HepG2 (cell line): Measurements from ENCODE around the gene CFAP210. TPM values are rescaled to one million over a fixed set of nuclear protein-coding genes. Genes with fewer than 3 reads are reported as not detected.

Experiments used
- ATAC-seq: fragments of 200-7000 bp; cut with Tn5 transposase; 3 replicates; pipeline ENCODE4 v1.9.1; 2020; ENCODE audit warnings: mild to moderate bottlenecking, moderate library complexity
- BruUV-seq: library from RNA; stranded (reverse); fragments of 400-500 nt; replicated peaks from 2 replicates; lab custom pipeline; 2021; lab: Mats Ljungman, UMichigan
- CTCF ChIA-PET: fragments of 300-600 bp; formaldehyde crosslinking; extraction: SDS; loops from one replicate; lab custom pipeline; 2021; ENCODE audit warnings: low total read pairs, inconsistent platforms, low intra/inter-chr PET ratio; lab: Yijun Ruan, JAX
- POLR2A ChIA-PET: fragments of 350-600 bp; sonication (Branson Sonifier 250); formaldehyde crosslinking; loops from one replicate; lab custom pipeline; 2020; ENCODE audit warnings: antibody characterized with exemption, inconsistent platforms; lab: Yijun Ruan, JAX
- DNase-seq: peaks from one replicate; pipeline ENCODE4 v3.0.0-alpha.2; 2015; ENCODE audit warnings: low spot score
- FAIRE-seq: peaks from 3 replicates; lab custom pipeline; 2011; peaks lifted over from hg19 to GRCh38; lab: Jason Lieb, UNC
- H2AFZ ChIP-seq: one replicate; pipeline ENCODE4 v1.6.1; 2011; ENCODE audit warnings: low read length, inconsistent platforms
- H3K27ac ChIP-seq: fragments of 300-600 bp; 3 replicates; pipeline ENCODE4 v1.8.0; 2011; ENCODE audit warnings: mixed run types, mild to moderate bottlenecking, mixed read lengths, low read length, inconsistent platforms; ENCODE audit not compliant: insufficient read depth; ENCODE audit errors: extremely low read length
- H3K27me3 ChIP-seq, 2 experiments: fragments of 200-600 bp in 1 of 2; 2 replicates in 1 of 2; 3 replicates in 1 of 2; pipeline versions ENCODE4 v1.6.0 to v1.8.0; 2011; ENCODE audit warnings: low read length in 2 of 2, mild to moderate bottlenecking in 2 of 2, moderate library complexity in 2 of 2, inconsistent platforms in 1 of 2; ENCODE audit not compliant: insufficient read depth in 2 of 2, control insufficient read depth in 1 of 2
- H3K36me3 ChIP-seq, 2 experiments: fragments of 200-600 bp in 1 of 2; replicated peaks in 1 of 2; 2 replicates in 1 of 2; 3 replicates in 1 of 2; pipeline versions ENCODE4 v1.5.1 to v1.8.0; 2011; ENCODE audit warnings: low read length in 2 of 2, inconsistent platforms in 1 of 2; ENCODE audit not compliant: insufficient read depth in 2 of 2, control insufficient read depth in 1 of 2
- H3K4me1 ChIP-seq: 2 replicates; pipeline ENCODE4 v1.5.1; 2012; ENCODE audit warnings: low read length, inconsistent platforms; ENCODE audit not compliant: insufficient read depth
- H3K4me2 ChIP-seq: 2 replicates; pipeline ENCODE4 v1.6.0; 2011; ENCODE audit warnings: low read depth, low read length, inconsistent platforms
- H3K4me3 ChIP-seq, 3 experiments: fragments of 200-600 bp in 1 of 3; sonication (generic), shearing (Covaris generic) in 1 of 3; replicated peaks in 1 of 3; 2 replicates each; pipeline ENCODE4 v1.5.1; 2011 to 2016; ENCODE audit warnings: low read length in 3 of 3, inconsistent platforms in 2 of 3, low read depth in 2 of 3, mild to moderate bottlenecking in 2 of 3, control low read depth in 1 of 3, mixed read lengths in 1 of 3; ENCODE audit not compliant: insufficient read depth in 1 of 3
- H3K79me2 ChIP-seq: one replicate; pipeline ENCODE4 v1.6.1; 2011; ENCODE audit warnings: low read length, inconsistent platforms; ENCODE audit not compliant: insufficient read depth
- H3K9ac ChIP-seq: 2 replicates; pipeline ENCODE4 v1.6.0; 2011; ENCODE audit warnings: mild to moderate bottlenecking, low read depth, low read length, inconsistent platforms; ENCODE audit not compliant: insufficient read depth
- H3K9me3 ChIP-seq: 2 replicates; pipeline ENCODE4 v1.5.1; 2012; ENCODE audit warnings: mild to moderate bottlenecking, low read length
- H4K20me1 ChIP-seq: 2 replicates; pipeline ENCODE4 v1.6.0; 2011; ENCODE audit warnings: inconsistent platforms, mild to moderate bottlenecking, low read length, moderate library complexity; ENCODE audit not compliant: insufficient read depth
- GATAD1 ChIP-seq: IDR thresholded peaks from 2 replicates; pipeline ENCODE4 v1.6.1; 2016; ENCODE audit warnings: missing genetic modification reagents, missing compliant biosample characterization
- HDAC2 ChIP-seq: sonication (generic); formaldehyde crosslinking; IDR thresholded peaks from 2 replicates; pipeline ENCODE4 v1.4.0; 2020; ENCODE audit warnings: missing genetic modification reagents
- KLF9 ChIP-seq: IDR thresholded peaks from 2 replicates; pipeline ENCODE4 v1.6.1; 2016; ENCODE audit warnings: low read depth
- ONECUT2 ChIP-seq: sonication (generic); formaldehyde crosslinking; IDR thresholded peaks from 2 replicates; pipeline ENCODE4 v1.4.0; 2020; ENCODE audit warnings: missing genetic modification reagents
- RBM22 ChIP-seq: fragments of 200-400 bp; formaldehyde crosslinking; optimal IDR thresholded peaks from 2 replicates; pipeline ENCODE3; 2017; ENCODE audit warnings: mild to moderate bottlenecking, low read length, moderate library complexity
- SP2 ChIP-seq: sonication (generic); formaldehyde crosslinking; IDR thresholded peaks from 2 replicates; pipeline ENCODE4 v1.5.1; 2020; ENCODE audit warnings: mild to moderate bottlenecking, missing genetic modification reagents
- STAG1 ChIP-seq: sonication (generic); formaldehyde crosslinking; IDR thresholded peaks from 2 replicates; pipeline ENCODE4 v1.4.0; 2020; ENCODE audit warnings: missing genetic modification reagents
- ZFP36L2 ChIP-seq: sonication (generic); formaldehyde crosslinking; IDR thresholded peaks from 2 replicates; pipeline ENCODE4 v1.4.0; 2020; ENCODE audit warnings: missing genetic modification reagents
- ZNF20 ChIP-seq: sonication (generic); formaldehyde crosslinking; IDR thresholded peaks from 2 replicates; pipeline ENCODE4 v1.4.0; 2020; ENCODE audit warnings: mild to moderate bottlenecking, moderate library complexity, missing genetic modification reagents
- ZNF382 ChIP-seq: sonication (generic); formaldehyde crosslinking; IDR thresholded peaks from 2 replicates; pipeline ENCODE4 v1.5.0; 2020; ENCODE audit warnings: missing genetic modification reagents, mild to moderate bottlenecking, borderline replicate concordance
- ZNF383 ChIP-seq: sonication (generic); formaldehyde crosslinking; IDR thresholded peaks from 2 replicates; pipeline ENCODE4 v1.4.0; 2020; ENCODE audit warnings: missing genetic modification reagents, mild to moderate bottlenecking, borderline replicate concordance
- ZNF546 ChIP-seq: sonication (generic); formaldehyde crosslinking; conservative IDR thresholded peaks from 2 replicates; pipeline ENCODE4 v1.8.1; 2023; ENCODE audit warnings: mild to moderate bottlenecking, missing genetic modification reagents
- ZNF564 ChIP-seq: sonication (generic); formaldehyde crosslinking; IDR thresholded peaks from 2 replicates; pipeline ENCODE4 v1.8.1; 2023; ENCODE audit warnings: mild to moderate bottlenecking, missing genetic modification reagents
- ZNF597 ChIP-seq: sonication (generic); formaldehyde crosslinking; IDR thresholded peaks from 2 replicates; pipeline ENCODE4 v1.5.0; 2020; ENCODE audit warnings: missing genetic modification reagents
- ZNF615 ChIP-seq: sonication (generic); formaldehyde crosslinking; IDR thresholded peaks from 2 replicates; pipeline ENCODE4 v1.5.0; 2020; ENCODE audit warnings: mild to moderate bottlenecking, missing genetic modification reagents, borderline replicate concordance
- ZNF652 ChIP-seq: IDR thresholded peaks from 2 replicates; pipeline ENCODE4 v1.6.1; 2016; ENCODE audit warnings: low read depth, borderline replicate concordance
- WGBS: methylation state at CpG from one replicate; pipeline ENCODE4 v1.1.6; 2017; ENCODE audit warnings: low lambda C conversion rate; 5-methylcytosine and 5-hydroxymethylcytosine counted together
- in situ Hi-C: cut with HindIII; loops from 2 replicates; pipeline ENCODE4 v1.10.0; 2017; ENCODE audit warnings: low pct_unique_long_range_greater_than_20kb; ENCODE audit not compliant: extremely low pct_ligation_motif_present
- intact Hi-C: fragments of 100-400 bp; cut with micrococcal nuclease; formaldehyde crosslinking; loops from one replicate; pipeline ENCODE4 v1.10.0; 2022; ENCODE audit not compliant: unreplicated experiment
- polyA plus RNA-seq, 8 experiments: library from polyadenylated mRNA; depleted of rRNA in 3 of 8; stranded (reverse) in 7 of 8; unstranded in 1 of 8; fragments of >200 nt; fragmentation: Illumina TruSeq in 4 of 8; extraction: Trizol in 4 of 8; gene quantifications; 2 replicates each; pipeline versions ENCODE4 v1.2.1 to v1.2.3, GENCODE V29; 2011 to 2016; ENCODE audit warnings: low read depth in 4 of 8, missing spikeins in 1 of 8, mixed read lengths in 1 of 8; ENCODE audit not compliant: insufficient read depth in 1 of 8
- total RNA-seq, 5 experiments: library from RNA; depleted of rRNA; stranded (reverse); fragments of >200 nt; fragmentation: Illumina TruSeq; extraction: Trizol; gene quantifications; 2 replicates each; pipeline ENCODE4 v1.2.3, GENCODE V29; 2016; ENCODE audit warnings: low read depth in 1 of 5
- TF ChIP-seq, protein P1 (sequence below), 2 experiments: sonication (generic) in 1 of 2; formaldehyde crosslinking in 1 of 2; IDR thresholded peaks; 2 replicates each; pipeline versions ENCODE4 v1.4.0 to v1.6.1; 2018 to 2020; ENCODE audit warnings: missing genetic modification reagents in 2 of 2, borderline replicate concordance in 1 of 2, low read depth in 1 of 2, mild to moderate bottlenecking in 1 of 2, missing biosample characterization in 1 of 2
- TF ChIP-seq, protein P2 (sequence below): IDR thresholded peaks from 2 replicates; pipeline ENCODE4 v1.6.1; 2012; ENCODE audit warnings: low read length, improper control_type of control experiment

The CFAP210 gene
- total and polyA plus RNA-seq, 2 of the 13 experiments (the other 11 are each of a cell fraction or from before 2014, with no cell fraction given), result 0.18 TPM; not detected in 1

- TF ChIP-seq STAG1 (CRISPR knock-in tag) (peak; percentile 30), ZFP36L2 (CRISPR knock-in tag) (0 out of 2 replicates have a peak, but pooled peaks have one; percentile 58), ZNF382 (no peak), KLF9 (CRISPR knock-in tag) (no peak), ZNF615 (CRISPR knock-in tag) (no peak), ZNF383 (CRISPR knock-in tag) (no peak), HDAC2 (CRISPR knock-in tag) (peak; percentile 77), ZNF652 (CRISPR knock-in tag) (no peak), ZNF20 (no peak), ONECUT2 (CRISPR knock-in tag) (peak; percentile 33; the same call in 1 of the 2 replicates), ZNF564 (CRISPR knock-in tag) (peak; percentile 33; the same call in 1 of the 2 replicates), ZNF546 (CRISPR knock-in tag) (peak; percentile 80; the same call in 1 of the 2 replicates), ZNF597 (no peak), GATAD1 (peak; percentile 88)
Observed at GRCh38 chr2:169694113-169694893, at the start of gene CFAP210, which contains the start of gene PHOSPHO2 (continued).

DNA sequence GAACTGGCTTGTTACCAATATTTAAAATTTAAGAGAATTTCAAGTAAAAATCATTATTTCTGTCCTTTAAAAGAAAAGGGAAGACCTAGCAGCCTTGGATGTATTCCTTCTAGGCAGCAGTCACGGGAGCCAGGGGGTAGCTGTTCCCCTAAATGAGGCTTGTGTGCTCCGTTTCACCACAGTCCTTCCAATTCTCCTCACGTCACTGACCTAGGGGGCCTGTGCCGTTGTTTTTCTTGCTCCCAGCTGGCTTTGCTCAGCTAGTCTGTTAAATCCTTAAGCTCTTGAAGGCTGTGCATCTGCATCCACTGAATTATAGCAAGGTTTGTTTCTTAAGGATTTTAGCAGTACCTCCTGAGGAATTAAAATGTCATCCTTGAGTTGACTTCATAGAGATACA, 49.3 kb upstream of the CFAP210 start:
- intact Hi-C loops, result no loop called here
- Histone ChIP-seq H3K79me2 (peaks cover 6% of the 10 kb centered on the region), H3K36me3 (peaks cover 18 to 71% of the 10 kb centered on the region in 2 experiments), H4K20me1 (no peaks in the 10 kb centered on the region), H3K4me2 (no peak overlapping the region), H3K9me3 (no peaks in the 10 kb centered on the region), H3K4me3 (no peak overlapping the region), H3K27ac (no peak overlapping the region), H3K9ac (no peak overlapping the region), H3K27me3 (no peaks in the 10 kb centered on the region), H3K4me1 (peaks cover 33% of the 10 kb centered on the region), H2AFZ (no peak overlapping the region)
- ATAC-seq (no peak), DNase-seq (no peak), FAIRE-seq (no peak)
- in situ Hi-C loops, result no loop called here
- no TSS peak for BruUV-seq
- ChIA-PET POLR2A (no interaction called here), CTCF (no interaction called here)
- 99% methylated on average over 4 of the region's 4 CpGs for WGBS
- TF ChIP-seq SP2 (CRISPR knock-in tag) (no peak), RBM22 (no peak)
- TF ChIP-seq, protein P1, sequence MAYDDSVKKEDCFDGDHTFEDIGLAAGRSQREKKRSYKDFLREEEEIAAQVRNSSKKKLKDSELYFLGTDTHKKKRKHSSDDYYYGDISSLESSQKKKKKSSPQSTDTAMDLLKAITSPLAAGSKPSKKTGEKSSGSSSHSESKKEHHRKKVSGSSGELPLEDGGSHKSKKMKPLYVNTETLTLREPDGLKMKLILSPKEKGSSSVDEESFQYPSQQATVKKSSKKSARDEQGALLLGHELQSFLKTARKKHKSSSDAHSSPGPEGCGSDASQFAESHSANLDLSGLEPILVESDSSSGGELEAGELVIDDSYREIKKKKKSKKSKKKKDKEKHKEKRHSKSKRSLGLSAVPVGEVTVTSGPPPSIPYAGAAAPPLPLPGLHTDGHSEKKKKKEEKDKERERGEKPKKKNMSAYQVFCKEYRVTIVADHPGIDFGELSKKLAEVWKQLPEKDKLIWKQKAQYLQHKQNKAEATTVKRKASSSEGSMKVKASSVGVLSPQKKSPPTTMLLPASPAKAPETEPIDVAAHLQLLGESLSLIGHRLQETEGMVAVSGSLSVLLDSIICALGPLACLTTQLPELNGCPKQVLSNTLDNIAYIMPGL (CRISPR knock-in tag; IDR thresholded peaks at IDR 0.05; ENCODE audit: borderline replicate concordance in 1 of 2, low read depth in 1 of 2), result no peak
- TF ChIP-seq, protein P2, sequence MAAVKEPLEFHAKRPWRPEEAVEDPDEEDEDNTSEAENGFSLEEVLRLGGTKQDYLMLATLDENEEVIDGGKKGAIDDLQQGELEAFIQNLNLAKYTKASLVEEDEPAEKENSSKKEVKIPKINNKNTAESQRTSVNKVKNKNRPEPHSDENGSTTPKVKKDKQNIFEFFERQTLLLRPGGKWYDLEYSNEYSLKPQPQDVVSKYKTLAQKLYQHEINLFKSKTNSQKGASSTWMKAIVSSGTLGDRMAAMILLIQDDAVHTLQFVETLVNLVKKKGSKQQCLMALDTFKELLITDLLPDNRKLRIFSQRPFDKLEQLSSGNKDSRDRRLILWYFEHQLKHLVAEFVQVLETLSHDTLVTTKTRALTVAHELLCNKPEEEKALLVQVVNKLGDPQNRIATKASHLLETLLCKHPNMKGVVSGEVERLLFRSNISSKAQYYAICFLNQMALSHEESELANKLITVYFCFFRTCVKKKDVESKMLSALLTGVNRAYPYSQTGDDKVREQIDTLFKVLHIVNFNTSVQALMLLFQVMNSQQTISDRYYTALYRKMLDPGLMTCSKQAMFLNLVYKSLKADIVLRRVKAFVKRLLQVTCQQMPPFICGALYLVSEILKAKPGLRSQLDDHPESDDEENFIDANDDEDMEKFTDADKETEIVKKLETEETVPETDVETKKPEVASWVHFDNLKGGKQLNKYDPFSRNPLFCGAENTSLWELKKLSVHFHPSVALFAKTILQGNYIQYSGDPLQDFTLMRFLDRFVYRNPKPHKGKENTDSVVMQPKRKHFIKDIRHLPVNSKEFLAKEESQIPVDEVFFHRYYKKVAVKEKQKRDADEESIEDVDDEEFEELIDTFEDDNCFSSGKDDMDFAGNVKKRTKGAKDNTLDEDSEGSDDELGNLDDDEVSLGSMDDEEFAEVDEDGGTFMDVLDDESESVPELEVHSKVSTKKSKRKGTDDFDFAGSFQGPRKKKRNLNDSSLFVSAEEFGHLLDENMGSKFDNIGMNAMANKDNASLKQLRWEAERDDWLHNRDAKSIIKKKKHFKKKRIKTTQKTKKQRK, result no peak
